ENCODE results near the gene CHD5.

The CHD5 gene

DNA sequence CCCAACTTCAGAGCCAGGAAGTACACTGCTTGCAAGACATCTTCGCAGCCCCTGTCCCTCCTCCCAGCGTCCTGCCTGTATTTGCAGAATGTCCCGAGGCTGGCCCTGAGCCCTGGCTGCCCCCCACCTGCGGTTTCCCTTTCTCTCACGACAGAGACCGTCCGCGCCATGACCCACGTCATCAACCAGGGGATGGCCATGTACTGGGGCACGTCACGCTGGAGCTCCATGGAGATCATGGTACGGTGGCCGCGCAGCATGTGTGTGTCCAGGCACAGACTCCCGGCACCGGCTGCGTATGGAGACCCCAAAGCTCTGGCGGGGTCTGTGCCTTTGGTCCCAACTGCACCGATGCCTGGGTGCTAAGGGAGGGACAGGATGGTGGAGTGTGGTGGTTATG lies 85.9 kb downstream of the CHD5 start:
- no peak overlapping the region for H3K4me3 ChIP-seq (replicated peaks; ENCODE audit: low read depth, low read length)
- DNase-seq (ENCODE audit: low read depth): no peak
- no peak for TF ChIP-seq CTCF (IDR thresholded peaks at IDR 0.05; ENCODE audit: low read length, missing control alignments)

DNA sequence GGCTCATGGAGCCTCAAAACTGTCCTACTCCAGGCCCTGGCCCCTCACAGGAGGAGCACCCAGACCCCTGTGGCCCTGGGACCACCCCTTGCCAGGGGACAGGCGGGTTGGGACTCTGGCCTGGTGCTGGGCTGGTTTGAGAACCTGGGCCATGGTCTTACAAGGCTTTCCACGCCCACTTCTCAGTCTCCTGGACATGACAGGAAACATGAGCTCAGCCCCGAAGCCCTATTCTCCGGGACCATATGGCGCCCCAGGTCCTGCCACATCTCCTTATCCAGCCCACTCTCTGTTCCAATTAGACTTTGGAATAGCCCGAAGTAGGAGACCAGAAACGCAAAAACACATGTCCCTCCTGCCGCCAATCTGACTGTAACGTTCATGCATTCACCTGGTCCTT lies 86.5 kb downstream of the CHD5 start:
- no peak overlapping the region for H3K4me3 ChIP-seq (replicated peaks; ENCODE audit: low read depth, low read length)
- no peak for TF ChIP-seq CTCF (IDR thresholded peaks at IDR 0.05; ENCODE audit: low read length, missing control alignments)
- DNase-seq (ENCODE audit: low read depth): no peak

- H3K4me3 ChIP-seq (replicated peaks; ENCODE audit: low read depth, low read length): no peak overlapping the region
- DNase-seq (ENCODE audit: low read depth): peak; percentile 46
- no peak for TF ChIP-seq CTCF (IDR thresholded peaks at IDR 0.05; ENCODE audit: low read length, missing control alignments)
Measured at GRCh38 chr1:6093071-6093470, 87.0 kb downstream of the CHD5 start.

DNA sequence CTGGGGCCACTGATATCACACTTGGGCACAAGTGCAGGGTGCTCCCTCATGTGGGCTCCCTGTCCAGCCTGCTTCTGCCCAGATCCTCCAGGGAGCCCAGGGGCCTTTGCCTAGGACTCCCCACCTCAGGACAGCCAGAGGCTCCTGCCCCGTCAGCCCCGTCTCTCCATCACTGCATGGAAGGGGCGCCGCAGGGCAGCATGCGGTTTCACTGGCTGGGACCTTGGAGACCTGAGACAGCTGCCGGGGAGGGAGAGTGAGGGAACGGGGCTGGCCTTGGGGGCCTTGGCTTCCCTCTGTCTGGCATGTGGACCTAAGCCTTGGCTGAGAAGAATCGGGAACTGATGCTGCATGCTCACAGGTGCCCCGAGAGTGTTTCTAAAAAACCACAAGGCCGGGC lies 87.9 kb downstream of the CHD5 start:
- no peak for TF ChIP-seq CTCF (IDR thresholded peaks at IDR 0.05; ENCODE audit: low read length, missing control alignments)
- no peak for DNase-seq (ENCODE audit: low read depth)
- no peak overlapping the region for H3K4me3 ChIP-seq (replicated peaks; ENCODE audit: low read depth, low read length)

GRCh38 chr1:6091823-6092109 lies 88.4 kb downstream of the CHD5 start:
- H3K4me3 ChIP-seq (replicated peaks; ENCODE audit: low read depth, low read length): no peak overlapping the region
- DNase-seq (ENCODE audit: low read depth): no peak
- TF ChIP-seq CTCF (IDR thresholded peaks at IDR 0.05; ENCODE audit: low read length, missing control alignments): no peak

DNA sequence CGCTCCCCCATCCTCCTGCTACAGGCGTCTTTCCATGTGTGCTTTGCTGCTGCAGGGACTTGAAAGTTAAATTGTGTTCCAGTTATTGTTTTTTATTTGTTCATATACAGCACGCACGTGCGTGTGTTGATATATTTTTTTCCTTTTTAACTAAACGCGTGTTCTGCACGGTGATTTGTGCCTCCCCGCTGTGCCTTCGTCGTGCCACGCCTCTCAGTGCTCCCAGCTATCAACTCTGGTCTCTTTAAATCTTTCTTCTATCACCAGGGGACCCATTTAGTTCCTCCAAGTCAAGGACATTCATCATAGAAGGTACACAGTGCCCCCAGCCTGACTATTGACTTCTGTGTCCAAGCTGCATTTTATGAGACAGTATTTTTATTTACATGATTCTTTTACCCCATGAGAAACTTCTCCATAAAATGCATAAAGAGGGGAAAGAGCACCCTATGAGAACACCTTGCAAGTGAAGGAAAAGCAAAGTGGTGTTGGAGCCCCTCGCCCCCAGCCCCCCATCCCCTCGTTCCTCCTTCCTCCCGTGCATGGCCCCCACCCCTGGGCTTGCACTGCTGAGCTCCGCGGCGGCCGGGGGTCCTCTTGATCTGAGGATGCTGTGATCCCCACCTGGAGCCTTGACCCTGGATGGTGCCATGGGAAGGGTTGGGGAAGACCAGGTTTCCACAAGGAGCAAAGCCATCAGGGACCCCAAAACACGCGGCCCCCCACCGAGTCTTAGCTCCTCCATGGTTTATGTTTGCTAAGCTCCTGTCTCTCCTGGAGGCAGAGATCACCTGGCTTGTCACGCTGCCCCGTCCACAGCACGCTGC lies 88.9 kb downstream of the CHD5 start:
- DNase-seq (ENCODE audit: low read depth): no peak
- TF ChIP-seq CTCF (IDR thresholded peaks at IDR 0.05; ENCODE audit: low read length, missing control alignments): no peak
- H3K4me3 ChIP-seq (replicated peaks; ENCODE audit: low read depth, low read length): no peak overlapping the region

GRCh38 chr1:6090288-6090687 lies 89.8 kb downstream of the CHD5 start:
- no peak for TF ChIP-seq CTCF (IDR thresholded peaks at IDR 0.05; ENCODE audit: low read length, missing control alignments)
- DNase-seq (ENCODE audit: low read depth): no peak

More at GRCh38 chr1:6090288-6090687, 89.8 kb downstream of the CHD5 start:
- no peak overlapping the region for H3K4me3 ChIP-seq (replicated peaks; ENCODE audit: low read depth, low read length)

Measured in fibroblast of pulmonary artery (primary cell).